ENCODE data around the gene LDLRAD4.

LDLRAD4 gene

DNA sequence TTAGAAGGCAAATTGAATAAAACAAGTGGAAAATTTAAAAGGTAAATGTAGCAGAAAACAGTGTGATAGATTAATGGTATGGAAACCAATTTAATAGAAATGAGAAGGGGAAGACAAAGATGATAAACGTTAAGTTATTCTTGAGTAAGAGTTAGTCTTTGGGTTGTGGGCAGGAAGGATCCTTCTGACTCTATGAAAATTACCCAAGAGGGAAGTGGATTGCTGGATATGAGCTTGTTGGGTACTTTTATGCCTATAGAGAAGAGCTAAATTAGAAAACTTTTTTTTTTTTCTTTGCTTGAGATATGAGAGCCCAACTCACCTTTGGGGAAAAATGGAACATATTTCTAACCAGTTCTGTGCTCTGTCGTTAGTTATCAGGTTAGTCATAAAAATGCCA, 144.0 kb downstream of the LDLRAD4 start:
- TF ChIP-seq, protein P1, sequence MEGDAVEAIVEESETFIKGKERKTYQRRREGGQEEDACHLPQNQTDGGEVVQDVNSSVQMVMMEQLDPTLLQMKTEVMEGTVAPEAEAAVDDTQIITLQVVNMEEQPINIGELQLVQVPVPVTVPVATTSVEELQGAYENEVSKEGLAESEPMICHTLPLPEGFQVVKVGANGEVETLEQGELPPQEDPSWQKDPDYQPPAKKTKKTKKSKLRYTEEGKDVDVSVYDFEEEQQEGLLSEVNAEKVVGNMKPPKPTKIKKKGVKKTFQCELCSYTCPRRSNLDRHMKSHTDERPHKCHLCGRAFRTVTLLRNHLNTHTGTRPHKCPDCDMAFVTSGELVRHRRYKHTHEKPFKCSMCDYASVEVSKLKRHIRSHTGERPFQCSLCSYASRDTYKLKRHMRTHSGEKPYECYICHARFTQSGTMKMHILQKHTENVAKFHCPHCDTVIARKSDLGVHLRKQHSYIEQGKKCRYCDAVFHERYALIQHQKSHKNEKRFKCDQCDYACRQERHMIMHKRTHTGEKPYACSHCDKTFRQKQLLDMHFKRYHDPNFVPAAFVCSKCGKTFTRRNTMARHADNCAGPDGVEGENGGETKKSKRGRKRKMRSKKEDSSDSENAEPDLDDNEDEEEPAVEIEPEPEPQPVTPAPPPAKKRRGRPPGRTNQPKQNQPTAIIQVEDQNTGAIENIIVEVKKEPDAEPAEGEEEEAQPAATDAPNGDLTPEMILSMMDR (IDR thresholded peaks at IDR 0.05; ENCODE audit: low read depth, low read length): no peak
- DNase-seq (ENCODE audit: extremely low read depth, low read depth): no peak

DNA sequence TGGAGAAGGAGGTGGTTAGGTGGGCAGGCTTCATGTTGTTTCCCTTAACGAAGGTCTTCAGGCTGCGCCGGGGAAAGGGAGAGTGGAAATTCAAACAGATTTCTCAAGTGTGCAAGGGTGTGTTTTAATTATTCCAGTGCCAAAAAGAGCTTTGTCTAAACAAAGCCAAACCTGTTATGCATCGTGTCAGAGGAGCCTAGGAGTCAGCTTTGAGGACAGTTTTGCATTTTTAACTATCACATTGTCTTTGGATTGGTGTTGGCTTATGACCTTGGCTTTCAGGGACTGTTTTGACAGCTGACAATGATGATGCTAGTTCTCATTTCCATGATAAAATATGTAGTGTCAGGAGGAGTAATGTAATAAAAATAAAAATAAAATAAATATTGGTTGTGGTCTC, 144.8 kb downstream of the LDLRAD4 start:
- TF ChIP-seq, protein P1 (IDR thresholded peaks at IDR 0.05; ENCODE audit: low read depth, low read length): no peak
- DNase-seq (ENCODE audit: extremely low read depth, low read depth): no peak

DNA sequence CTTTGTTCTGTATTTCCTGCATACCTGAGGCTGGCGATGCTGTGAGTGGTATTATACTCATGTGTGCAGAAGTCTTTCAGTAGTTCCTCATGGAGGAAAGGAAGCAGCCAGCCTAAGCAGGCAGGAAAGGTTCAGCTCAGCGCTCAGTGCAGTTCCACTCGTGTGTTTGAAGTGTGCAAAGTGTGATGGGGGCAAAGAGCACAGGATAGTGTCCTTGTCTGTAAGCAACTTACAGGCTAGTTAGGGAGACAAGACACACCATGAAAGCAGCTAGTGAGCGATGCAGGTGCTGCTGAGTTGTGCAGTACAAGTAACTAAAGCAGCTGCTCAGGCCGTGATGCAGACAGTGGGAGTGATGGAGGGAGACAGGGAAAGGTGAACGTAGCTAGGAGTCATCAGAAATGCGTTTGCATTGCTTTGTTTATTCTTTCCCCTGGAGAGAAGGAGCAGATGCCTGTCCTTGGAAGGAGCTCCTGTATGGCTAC, 146.2 kb downstream of the LDLRAD4 start:
- TF ChIP-seq, protein P1 (IDR thresholded peaks at IDR 0.05; ENCODE audit: low read depth, low read length): no peak
- no peak for DNase-seq (ENCODE audit: extremely low read depth, low read depth)

DNA sequence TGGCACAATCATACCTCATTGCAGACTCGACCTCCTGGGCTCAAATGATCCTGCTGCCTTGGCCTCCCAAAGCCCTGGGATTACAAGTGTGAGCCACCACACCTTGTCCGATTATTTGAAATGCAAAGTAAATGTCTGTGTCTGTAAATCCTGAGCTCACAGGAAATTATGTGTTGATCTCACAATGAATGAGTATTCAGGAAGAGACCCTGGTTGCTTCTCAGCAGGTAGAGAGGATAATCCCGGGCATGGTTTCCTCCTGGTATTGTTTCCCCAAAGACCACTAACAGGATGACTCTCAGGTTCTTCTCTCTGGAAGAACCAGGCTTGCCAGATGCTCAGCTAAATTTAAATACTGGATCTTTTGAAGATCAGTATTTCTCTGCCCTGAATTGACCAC, 147.6 kb downstream of the LDLRAD4 start:
- TF ChIP-seq, protein P1 (IDR thresholded peaks at IDR 0.05; ENCODE audit: low read depth, low read length): no peak
- DNase-seq (ENCODE audit: extremely low read depth, low read depth): no peak

DNA sequence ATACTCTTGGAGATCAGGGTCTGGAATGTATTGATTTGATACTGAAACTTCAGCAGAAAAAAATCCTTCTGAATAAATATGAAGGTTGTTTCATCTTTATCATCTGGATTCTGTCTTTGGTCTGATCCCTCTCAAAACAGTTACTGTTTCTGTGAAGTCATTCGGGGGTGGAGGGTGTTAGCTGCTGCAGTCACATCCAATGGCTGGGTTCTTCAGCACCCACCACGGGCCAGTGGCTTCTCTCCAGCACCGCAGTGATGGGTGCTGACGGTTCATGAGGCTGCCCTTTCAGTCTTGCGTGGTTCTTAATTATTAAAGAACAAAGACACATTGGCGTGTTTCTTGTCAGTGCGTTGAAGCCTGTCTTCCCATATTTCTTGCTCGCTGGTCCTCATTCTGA, 148.0 kb downstream of the LDLRAD4 start:
- TF ChIP-seq, protein P1 (IDR thresholded peaks at IDR 0.05; ENCODE audit: low read depth, low read length): no peak
- no peak for DNase-seq (ENCODE audit: extremely low read depth, low read depth)

DNA sequence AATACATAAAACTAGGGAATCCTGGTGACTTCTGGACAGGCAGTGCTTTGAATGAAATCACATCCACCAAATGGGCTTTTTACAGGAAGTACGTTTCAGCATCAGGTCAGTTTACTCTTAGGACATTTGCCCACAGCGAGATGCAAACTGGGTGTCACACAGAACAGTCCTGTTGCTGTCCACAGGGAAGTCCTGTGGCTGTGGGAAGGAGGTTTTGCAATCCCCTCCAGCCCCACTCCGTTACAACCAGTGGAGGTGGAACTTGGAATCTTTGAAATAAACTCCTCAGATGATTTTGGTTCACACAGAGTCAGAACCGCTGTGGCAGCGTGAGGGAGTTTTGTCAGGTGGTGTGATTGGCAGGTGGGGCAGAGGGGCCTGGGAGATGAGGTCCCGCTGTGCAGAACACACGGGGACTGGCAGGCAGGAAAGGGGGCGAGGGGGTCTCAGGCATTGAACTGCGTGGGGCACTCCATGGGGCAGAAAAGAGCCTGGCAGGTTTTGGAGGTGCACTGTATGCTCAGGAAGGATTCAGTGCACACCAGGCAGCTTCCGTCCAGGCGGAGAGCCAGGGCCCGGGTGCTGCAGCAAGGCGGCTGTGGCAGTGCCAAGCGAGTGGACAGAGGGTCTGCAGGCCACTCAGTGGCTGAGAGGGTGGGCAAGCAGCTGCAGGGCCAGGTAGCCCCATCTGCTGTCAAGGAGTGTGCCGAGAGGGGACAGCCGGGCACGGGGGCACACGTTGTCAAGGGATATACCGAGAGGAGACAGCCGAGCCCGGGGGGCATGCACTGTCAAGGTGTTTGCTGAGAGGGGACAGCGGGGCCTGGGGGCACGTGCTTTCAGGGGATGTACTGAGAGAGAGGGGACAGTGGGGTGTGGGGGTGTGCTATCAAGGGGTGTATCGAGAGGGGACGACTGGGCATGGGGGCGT, 148.7 kb downstream of the LDLRAD4 start:
- DNase-seq (ENCODE audit: extremely low read depth, low read depth): no peak

More for the DNA sequence above, 148.7 kb downstream of the LDLRAD4 start:
- TF ChIP-seq, protein P1 (IDR thresholded peaks at IDR 0.05; ENCODE audit: low read depth, low read length): no peak
